ENCODE results near the gene ZFP1. TPM values are rescaled to one million over a fixed set of nuclear protein-coding genes. Genes with fewer than 3 reads are reported as not detected.

Gene ZFP1
- total and polyA plus RNA-seq, 3 donors from 2014 or later, result 12.3 to 14.6 (median 14.0) TPM

DNA sequence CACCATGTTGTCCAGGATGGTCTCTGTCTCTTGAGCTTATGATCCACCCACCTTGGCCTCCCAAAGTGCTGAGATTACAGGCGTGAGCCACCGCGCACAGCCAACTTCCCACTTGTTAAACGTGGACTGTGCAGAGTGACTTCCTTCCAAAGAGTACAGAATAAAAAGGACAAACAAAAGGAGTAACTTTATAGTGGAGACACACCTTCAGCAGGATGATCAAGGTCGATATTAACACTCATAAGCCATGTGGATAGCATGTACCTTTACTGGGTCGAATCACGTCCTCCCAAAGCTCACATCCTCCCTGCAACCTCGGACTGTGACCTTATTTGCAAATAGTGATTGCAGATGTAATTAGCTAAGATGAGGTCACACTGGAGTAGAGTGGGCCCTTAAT is 10.1 kb upstream of the ZFP1 start:
- no peaks in the 10 kb centered on the region for H3K4me1 ChIP-seq
- 74 to 78% methylated on average over 8 of the region's 8 CpGs for WGBS, 2 donors
- intact Hi-C loops (cut with DNase I; ENCODE audit: low total_unique reads), result no loop called here
- H3K36me3 ChIP-seq (ENCODE audit: low read depth, missing control alignments), result no peaks in the 10 kb centered on the region
- H3K27me3 ChIP-seq, result no peaks in the 10 kb centered on the region
- no peaks in the 10 kb centered on the region for H3K9me3 ChIP-seq
- H3K4me3 ChIP-seq, result no peak overlapping the region
- TF ChIP-seq POLR2A (IDR thresholded peaks at IDR 0.05), result no peak
- TF ChIP-seq, protein P1, sequence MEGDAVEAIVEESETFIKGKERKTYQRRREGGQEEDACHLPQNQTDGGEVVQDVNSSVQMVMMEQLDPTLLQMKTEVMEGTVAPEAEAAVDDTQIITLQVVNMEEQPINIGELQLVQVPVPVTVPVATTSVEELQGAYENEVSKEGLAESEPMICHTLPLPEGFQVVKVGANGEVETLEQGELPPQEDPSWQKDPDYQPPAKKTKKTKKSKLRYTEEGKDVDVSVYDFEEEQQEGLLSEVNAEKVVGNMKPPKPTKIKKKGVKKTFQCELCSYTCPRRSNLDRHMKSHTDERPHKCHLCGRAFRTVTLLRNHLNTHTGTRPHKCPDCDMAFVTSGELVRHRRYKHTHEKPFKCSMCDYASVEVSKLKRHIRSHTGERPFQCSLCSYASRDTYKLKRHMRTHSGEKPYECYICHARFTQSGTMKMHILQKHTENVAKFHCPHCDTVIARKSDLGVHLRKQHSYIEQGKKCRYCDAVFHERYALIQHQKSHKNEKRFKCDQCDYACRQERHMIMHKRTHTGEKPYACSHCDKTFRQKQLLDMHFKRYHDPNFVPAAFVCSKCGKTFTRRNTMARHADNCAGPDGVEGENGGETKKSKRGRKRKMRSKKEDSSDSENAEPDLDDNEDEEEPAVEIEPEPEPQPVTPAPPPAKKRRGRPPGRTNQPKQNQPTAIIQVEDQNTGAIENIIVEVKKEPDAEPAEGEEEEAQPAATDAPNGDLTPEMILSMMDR (IDR thresholded peaks at IDR 0.05), result no peak
- DNase-seq, result no peak
- H3K27ac ChIP-seq, result no peak overlapping the region

DNA sequence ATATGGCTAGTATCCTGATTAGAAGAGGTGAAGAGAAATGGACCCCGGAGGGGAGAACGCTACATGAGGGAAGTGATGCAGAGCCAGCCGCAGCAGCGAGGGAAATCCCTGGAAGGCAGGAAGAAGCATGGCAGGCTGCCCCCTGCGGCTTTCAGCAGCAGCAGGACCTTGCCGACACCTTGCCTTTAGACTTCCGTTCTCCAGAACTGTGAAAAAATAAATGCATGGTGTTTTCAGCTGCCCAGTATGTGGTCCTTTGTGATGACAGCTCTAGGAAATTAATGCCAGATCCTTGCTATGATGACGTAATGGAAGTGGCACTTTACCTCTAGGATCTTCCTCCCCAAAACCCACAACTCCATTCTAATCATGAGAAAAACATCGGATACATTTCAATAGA is 9.7 kb upstream of the ZFP1 start:
- H3K27me3 ChIP-seq, result no peaks in the 10 kb centered on the region
- intact Hi-C loops (cut with DNase I; ENCODE audit: low total_unique reads), result no loop called here
- H3K4me3 ChIP-seq, result no peak overlapping the region
- H3K4me1 ChIP-seq, result no peaks in the 10 kb centered on the region
- H3K27ac ChIP-seq, result no peak overlapping the region
- no peak for DNase-seq
- TF ChIP-seq, protein P1 (IDR thresholded peaks at IDR 0.05), result no peak
- no peak for TF ChIP-seq POLR2A (IDR thresholded peaks at IDR 0.05)
- H3K36me3 ChIP-seq (ENCODE audit: low read depth, missing control alignments), result no peaks in the 10 kb centered on the region
- 59 to 78% methylated on average over 9 of the region's 9 CpGs for WGBS, 2 donors
- H3K9me3 ChIP-seq, result no peaks in the 10 kb centered on the region

DNA sequence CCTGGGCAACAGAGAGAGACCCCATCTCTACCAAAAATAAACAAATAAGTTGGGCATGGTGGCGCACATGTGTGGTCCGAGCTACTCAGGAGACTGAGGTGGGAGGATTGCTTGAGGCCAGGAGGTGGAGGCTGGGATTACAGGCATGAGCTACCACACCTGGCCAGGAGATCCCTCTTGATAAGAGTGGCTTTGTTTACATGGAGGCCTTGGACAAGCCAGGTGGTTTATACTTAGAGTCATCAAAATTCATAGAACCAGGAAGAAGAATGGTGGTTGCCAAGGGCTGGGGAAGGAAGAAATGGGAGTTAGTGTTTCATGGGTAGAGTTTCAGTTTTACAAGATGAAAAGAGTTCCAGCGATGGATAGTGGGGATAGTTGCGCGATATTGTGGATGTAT is 8.8 kb upstream of the ZFP1 start:
- intact Hi-C loops (cut with DNase I; ENCODE audit: low total_unique reads), result no loop called here
- TF ChIP-seq, protein P1 (IDR thresholded peaks at IDR 0.05), result no peak
- TF ChIP-seq POLR2A (IDR thresholded peaks at IDR 0.05), result no peak
- no peaks in the 10 kb centered on the region for H3K27me3 ChIP-seq
- DNase-seq, result no peak
- no peak overlapping the region for H3K27ac ChIP-seq
- no peaks in the 10 kb centered on the region for H3K9me3 ChIP-seq
- no peaks in the 10 kb centered on the region for H3K36me3 ChIP-seq (ENCODE audit: low read depth, missing control alignments)
- no peaks in the 10 kb centered on the region for H3K4me1 ChIP-seq
- WGBS, 2 donors, result 94% methylated on average over 5 of the region's 5 CpGs
- no peak overlapping the region for H3K4me3 ChIP-seq

DNA sequence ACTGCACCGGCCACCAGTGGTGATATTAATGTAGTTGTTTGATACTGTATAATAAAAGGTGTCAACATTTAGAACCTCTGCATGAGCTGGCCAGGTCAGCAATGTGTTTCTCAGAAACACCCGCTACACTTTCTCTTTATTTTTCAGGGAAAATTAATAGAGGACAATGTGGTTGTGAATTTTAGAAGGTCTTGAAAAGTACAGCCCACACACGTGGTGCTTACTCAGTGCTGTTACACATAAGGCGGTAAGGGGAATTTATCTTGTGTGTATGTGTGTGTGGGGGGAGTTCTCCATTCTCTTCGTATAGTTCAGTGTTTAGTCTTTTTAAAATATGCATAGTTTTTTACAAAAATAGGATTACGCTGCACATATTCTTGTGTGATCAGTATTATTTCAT is 4.4 kb upstream of the ZFP1 start:
- WGBS, 2 donors, result 81 to 82% methylated on average over 6 of the region's 6 CpGs

DNA sequence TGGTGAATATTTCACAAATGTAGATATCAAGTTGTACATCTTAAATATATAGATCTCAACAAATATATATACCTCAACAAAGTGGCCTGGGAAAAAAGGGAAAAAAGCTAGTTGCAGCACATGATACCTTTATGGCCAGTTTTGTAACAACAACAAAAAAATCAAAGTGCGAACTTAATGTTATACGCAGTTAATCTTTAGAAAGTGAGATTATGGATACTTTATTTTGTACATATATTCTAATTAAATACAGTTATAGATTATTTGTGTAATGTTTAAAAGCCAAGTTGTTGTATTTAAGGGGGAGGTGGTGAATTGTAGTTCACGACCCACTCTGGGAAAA is 385 bp upstream of the ZFP1 start:
- Histone ChIP-seq H3K4me3 (peak overlapping the region in 1 of 2 donors; percentile 97), H3K9me3 (no peaks in the 10 kb centered on the region), H3K4me1 (no peaks in the 10 kb centered on the region), H3K36me3 (ENCODE audit: low read depth, missing control alignments) (no peaks in the 10 kb centered on the region), H3K27me3 (no peaks in the 10 kb centered on the region), H3K27ac (no peak overlapping the region)
- 30 to 45% methylated on average over 3 of the region's 3 CpGs for WGBS, 2 donors
- intact Hi-C loops (cut with DNase I; ENCODE audit: low total_unique reads), result no loop called here
- no peak for DNase-seq
- TF ChIP-seq, protein P1 (IDR thresholded peaks at IDR 0.05), result no peak
- TF ChIP-seq POLR2A (IDR thresholded peaks at IDR 0.05), result no peak

More for the DNA sequence above, 4.4 kb upstream of the ZFP1 start:
- intact Hi-C loops (cut with DNase I; ENCODE audit: low total_unique reads), result no loop called here
- no peaks in the 10 kb centered on the region for H3K27me3 ChIP-seq
- no peaks in the 10 kb centered on the region for H3K4me1 ChIP-seq
- TF ChIP-seq, protein P1 (IDR thresholded peaks at IDR 0.05), result no peak
- H3K9me3 ChIP-seq, result no peaks in the 10 kb centered on the region
- no peak overlapping the region for H3K4me3 ChIP-seq
- H3K27ac ChIP-seq, result no peak overlapping the region
- no peaks in the 10 kb centered on the region for H3K36me3 ChIP-seq (ENCODE audit: low read depth, missing control alignments)
- DNase-seq, result no peak
